B cell (primary cell): ENCODE measurements around the gene MYLK4. TPM values are rescaled to one million over a fixed set of nuclear protein-coding genes. Genes with fewer than 3 reads are reported as not detected.
A peak's percentile ranks its signal among the peaks of the same experiment; 100 is the strongest.

ENCODE experiments used
- ATAC-seq: fragments of 200-7000 bp; cut with Tn5 transposase; one replicate; pipeline ENCODE4 v1.10.0; 2021; ENCODE audit warnings: low read depth, mild to moderate bottlenecking, moderate number of reproducible peaks, moderate library complexity
- CTCF ChIA-PET: fragments of 350-600 bp; sonication (Branson Sonifier 250); formaldehyde crosslinking; loops from one replicate; lab custom pipeline; 2021; ENCODE audit warnings: antibody characterized with exemption, inconsistent platforms; lab: Charles Lee
- POLR2A ChIA-PET: fragments of 350-600 bp; sonication (Branson Sonifier 250); formaldehyde crosslinking; loops from one replicate; lab custom pipeline; 2021; ENCODE audit warnings: antibody characterized with exemption; lab: Charles Lee
- DNase-seq: peaks from one replicate; pipeline ENCODE4 v3.0.0; 2013
- H2AFZ ChIP-seq: 2 replicates; pipeline ENCODE4 v1.6.1; 2012; ENCODE audit warnings: mild to moderate bottlenecking, low read depth, low read length; ENCODE audit not compliant: insufficient read depth, poor library complexity, severe bottlenecking
- H3K27ac ChIP-seq, 2 donors: 1 replicate in 1 of 2; 2 replicates in 1 of 2; pipeline ENCODE4 v1.5.1; 2012 to 2013; ENCODE audit warnings: low read length in 2 of 2, mild to moderate bottlenecking in 2 of 2, moderate library complexity in 1 of 2
- H3K27me3 ChIP-seq, 4 experiments: fragments of 200-600 bp in 1 of 4; sonication (generic) in 1 of 4; replicated peaks in 1 of 4; 1 replicate in 2 of 4; 2 replicates in 2 of 4; pipeline versions ENCODE4 v1.6.1 to v1.7.0; 2013 to 2016; ENCODE audit warnings: low read length in 3 of 4, mild to moderate bottlenecking in 2 of 4, mixed read lengths in 1 of 4, moderate library complexity in 1 of 4; ENCODE audit not compliant: insufficient read depth in 4 of 4, control insufficient read depth in 3 of 4; ENCODE audit errors: control extremely low read depth in 1 of 4
- H3K36me3 ChIP-seq, 2 experiments: replicated peaks in 1 of 2; 1 replicate in 1 of 2; 2 replicates in 1 of 2; pipeline versions ENCODE4 v1.6.1 to v1.7.1; 2013; ENCODE audit warnings: low read length in 1 of 2; ENCODE audit not compliant: insufficient read depth in 2 of 2, control insufficient read depth in 1 of 2; ENCODE audit errors: control extremely low read depth in 1 of 2, extremely low read depth in 1 of 2
- H3K4me1 ChIP-seq, 2 donors: fragments of 200-600 bp in 1 of 2; sonication (generic) in 1 of 2; 1 replicate in 1 of 2; 2 replicates in 1 of 2; pipeline versions ENCODE4 v1.5.1 to v1.6.1; 2013 to 2017; ENCODE audit warnings: low read length in 2 of 2; ENCODE audit not compliant: control insufficient read depth in 2 of 2, insufficient read depth in 2 of 2
- H3K4me2 ChIP-seq: replicated peaks from 2 replicates; pipeline ENCODE3; 2012; ENCODE audit warnings: mild to moderate bottlenecking, low read depth, low read length; ENCODE audit not compliant: poor library complexity, severe bottlenecking
- H3K4me3 ChIP-seq, 5 experiments: fragments of 200-600 bp in 1 of 5; sonication (generic) in 1 of 5; 1 replicate in 3 of 5; 2 replicates in 2 of 5; pipeline versions ENCODE4 v1.5.1 to v1.7.0; 2011 to 2016; ENCODE audit warnings: low read length in 4 of 5, mild to moderate bottlenecking in 4 of 5, low read depth in 2 of 5, control low read depth in 1 of 5, moderate library complexity in 1 of 5; ENCODE audit not compliant: insufficient read depth in 1 of 5; ENCODE audit errors: control extremely low read depth in 1 of 5, extremely low read depth in 1 of 5
- H3K79me2 ChIP-seq: fragments of 200-600 bp; sonication (generic); one replicate; pipeline ENCODE4 v1.6.0; 2016; ENCODE audit warnings: low read length; ENCODE audit not compliant: control insufficient read depth, insufficient read depth
- H3K9ac ChIP-seq: fragments of 200-600 bp; sonication (generic); 2 replicates; pipeline ENCODE4 v1.6.1; 2017; ENCODE audit warnings: mild to moderate bottlenecking, low read length, moderate library complexity
- H3K9me3 ChIP-seq, 3 donors: one replicate each; pipeline versions ENCODE4 v1.6.1 to v1.7.1; 2013; ENCODE audit warnings: low read length in 2 of 3; ENCODE audit not compliant: control insufficient read depth in 2 of 3, insufficient read depth in 1 of 3; ENCODE audit errors: control extremely low read depth in 1 of 3
- H4K20me1 ChIP-seq: 2 replicates; pipeline ENCODE4 v1.6.0; 2012; ENCODE audit warnings: mild to moderate bottlenecking, low read length; ENCODE audit not compliant: insufficient read depth, control insufficient read depth, poor library complexity, severe bottlenecking
- H3K27ac Mint-ChIP-seq: one replicate; pipeline ENCODE4 v1.8.0; 2021; ENCODE audit warnings: mixed read lengths
- H3K27me3 Mint-ChIP-seq: one replicate; pipeline ENCODE4 v1.8.0; 2021; ENCODE audit warnings: mixed read lengths
- H3K4me1 Mint-ChIP-seq: one replicate; pipeline ENCODE4 v1.8.0; 2021; ENCODE audit warnings: mixed read lengths
- H3K4me3 Mint-ChIP-seq: one replicate; pipeline ENCODE4 v1.8.0; 2021; ENCODE audit warnings: mixed read lengths
- H3K9me3 Mint-ChIP-seq: one replicate; pipeline ENCODE4 v1.8.0; 2022; ENCODE audit warnings: mixed read lengths; ENCODE audit not compliant: insufficient read depth
- CTCF ChIP-seq: fragments of 200-600 bp; IDR thresholded peaks from one replicate; pipeline ENCODE4 v1.8.0; 2022; ENCODE audit warnings: antibody characterized with exemption, mild to moderate bottlenecking
- EZH2 ChIP-seq: IDR thresholded peaks from 2 replicates; pipeline ENCODE4 v1.6.1; 2012; ENCODE audit warnings: borderline replicate concordance, low read depth, mild to moderate bottlenecking, moderate library complexity, low read length; ENCODE audit not compliant: insufficient read depth, poor library complexity, severe bottlenecking
- WGBS: methylation state at CpG from one replicate; pipeline ENCODE4 v1.1.5; 2013; ENCODE audit warnings: missing lambda C conversion rate; ENCODE audit not compliant: insufficient coverage; 5-methylcytosine and 5-hydroxymethylcytosine counted together
- intact Hi-C: fragments of 100-400 bp; cut with micrococcal nuclease; formaldehyde crosslinking; loops from one replicate; pipeline ENCODE4 v1.10.0; 2022
- polyA plus RNA-seq: library from polyadenylated mRNA; depleted of rRNA; stranded (reverse); fragments of >200 nt; gene quantifications from 2 replicates; pipeline ENCODE4 v1.2.3, GENCODE V29; 2012
- total RNA-seq, 2 donors: library from RNA; stranded (reverse); fragments of 120-200 nt in 1 of 2; gene quantifications; 1 replicate in 1 of 2; 2 replicates in 1 of 2; pipeline versions ENCODE4 v1.2.3 to v1.2.4, GENCODE V29; 2013 to 2022

The MYLK4 gene
- total and polyA plus RNA-seq, 2 donors (not counting 1 experiment from before 2014, with no cell fraction given) = 0.51 to 1.2 TPM

- Mint-ChIP-seq H3K9me3 (peaks cover 2% of the 10 kb centered on the region), H3K4me3 (no peak overlapping the region), H3K27ac (no peak overlapping the region), H3K4me1 (peaks cover 7% of the 10 kb centered on the region), H3K27me3 (peaks cover 32% of the 10 kb centered on the region)
- DNase-seq = no peak
- Histone ChIP-seq H3K4me2 (no peak overlapping the region), H3K27me3 (peaks cover 0 to 24% (median 14%) of the 10 kb centered on the region in 4 experiments), H3K9ac (no peak overlapping the region), H3K9me3 (no peaks in the 10 kb centered on the region), H3K36me3 (no peaks in the 10 kb centered on the region), H3K79me2 (no peaks in the 10 kb centered on the region), H3K4me3 (no peak overlapping the region), H3K4me1 (no peaks in the 10 kb centered on the region), H4K20me1 (no peaks in the 10 kb centered on the region), H2AFZ (no peak overlapping the region), H3K27ac (no peak overlapping the region)
- no CpG with 5 or more reads among the region's 3 CpGs for WGBS
- CTCF ChIA-PET = interaction anchor here (0.7 to 6.2 kb wide), 5 partner anchors 10 to 1151 kb away, joined by 4 to 98 read pairs (median 4); no protein-coding TSS in a partner anchor
- TF ChIP-seq EZH2 (no peak), CTCF (no peak)
- ATAC-seq = no peak
- POLR2A ChIA-PET = no interaction called here
- intact Hi-C loops = no loop called here
These were observed 1.1 kb upstream of the MYLK4 start for GRCh38 chr6:2751871-2752270.

GRCh38 chr6:2749969-2750600 lies 637 bp downstream of the MYLK4 start:
- no peak overlapping the region for H3K9ac ChIP-seq
- no peak overlapping the region for H3K27ac ChIP-seq
- no peaks in the 10 kb centered on the region for H3K79me2 ChIP-seq
- H3K4me2 ChIP-seq = no peak overlapping the region
- Mint-ChIP-seq H3K27me3 (peaks cover 32% of the 10 kb centered on the region), H3K4me1 (peaks cover 7% of the 10 kb centered on the region), H3K9me3 (peaks cover 2% of the 10 kb centered on the region), H3K27ac (no peak overlapping the region), H3K4me3 (no peak overlapping the region)
- intact Hi-C loops = loop anchor here (1.0 kb wide), 2 partner anchors 12 to 1154 kb away; no protein-coding TSS in a partner anchor
- H4K20me1 ChIP-seq = no peaks in the 10 kb centered on the region
- H2AFZ ChIP-seq = no peak overlapping the region
- POLR2A ChIA-PET = no interaction called here
- DNase-seq = peak; percentile 78
- no peak overlapping the region for H3K4me3 ChIP-seq
- no peaks in the 10 kb centered on the region for H3K9me3 ChIP-seq
- H3K36me3 ChIP-seq = no peaks in the 10 kb centered on the region
- peaks cover 0 to 24% (median 14%) of the 10 kb centered on the region in 4 experiments for H3K27me3 ChIP-seq
- CTCF ChIA-PET = interaction anchor here (0.7 to 6.2 kb wide), 19 partner anchors 9 to 1154 kb away, joined by 3 to 98 read pairs (median 5); partner anchors contain the start of genes SERPINB1 and WRNIP1
- peak; percentile 73 for ATAC-seq
- TF ChIP-seq CTCF (peak; percentile 93), EZH2 (no peak)
- WGBS = 13% methylated on average over 1 of the region's 11 CpGs
- H3K4me1 ChIP-seq = no peaks in the 10 kb centered on the region
